Chondrocyte (in vitro differentiated cells): ENCODE data around the gene PAK3. TPM values are rescaled to one million over a fixed set of nuclear protein-coding genes. Genes with fewer than 3 reads are reported as not detected.

Experiments
- DNase-seq: peaks from one replicate; pipeline ENCODE4 v3.0.0; 2021; ENCODE audit warnings: mixed read lengths, low spot score
- H3K27ac Mint-ChIP-seq: one replicate; pipeline ENCODE4 v1.8.0; 2021; ENCODE audit warnings: mild to moderate bottlenecking, moderate library complexity, mixed read lengths; ENCODE audit not compliant: unreplicated experiment
- H3K27me3 Mint-ChIP-seq: 2 replicates; pipeline ENCODE4 v1.8.0; 2021; ENCODE audit warnings: low read depth, mixed read lengths
- H3K36me3 Mint-ChIP-seq: 2 replicates; pipeline ENCODE4 v1.8.0; 2021; ENCODE audit warnings: low read depth, mixed read lengths
- H3K4me1 Mint-ChIP-seq: 2 replicates; pipeline ENCODE4 v1.8.0; 2021; ENCODE audit warnings: low read depth, mild to moderate bottlenecking, mixed read lengths
- H3K4me3 Mint-ChIP-seq: one replicate; pipeline ENCODE4 v1.8.0; 2021; ENCODE audit warnings: mild to moderate bottlenecking, moderate library complexity, mixed read lengths; ENCODE audit not compliant: unreplicated experiment
- H3K9me3 Mint-ChIP-seq: 2 replicates; pipeline ENCODE4 v1.8.0; 2021; ENCODE audit warnings: low read depth, mixed read lengths
- total RNA-seq: library from RNA; stranded (reverse); gene quantifications from 3 replicates; pipeline ENCODE4 v1.2.1, GENCODE V29; 2021
- TF ChIP-seq, protein P1 (sequence below): fragments of 200-600 bp; sonication (generic); IDR thresholded peaks from 2 replicates; pipeline ENCODE4 v1.5.0; 2021; ENCODE audit warnings: antibody characterized with exemption, mild to moderate bottlenecking, moderate library complexity

PAK3 gene
- total RNA-seq, 1 donor from 2014 or later: 0.27 TPM

DNA sequence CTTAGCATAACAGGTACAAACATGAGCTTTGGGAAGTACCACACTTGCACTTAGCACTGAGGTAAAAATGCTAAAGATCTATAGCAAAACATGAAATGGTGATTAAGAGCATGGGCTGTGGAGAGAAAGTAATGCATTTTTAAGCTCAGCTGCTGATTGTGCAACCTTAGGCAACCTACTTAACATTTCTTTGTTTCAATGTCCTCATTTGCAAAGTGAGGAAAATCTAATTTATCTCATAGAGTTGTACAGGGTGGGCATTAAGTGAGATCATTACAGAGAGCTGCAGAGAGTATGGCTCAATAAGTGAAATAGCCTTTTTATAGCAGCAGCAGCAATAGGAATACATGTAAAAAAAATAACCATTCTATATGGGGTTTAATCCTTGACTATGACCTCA lies 87.0 kb downstream of the PAK3 start:
- H3K36me3 Mint-ChIP-seq: no peaks in the 10 kb centered on the region
- TF ChIP-seq, protein P1, sequence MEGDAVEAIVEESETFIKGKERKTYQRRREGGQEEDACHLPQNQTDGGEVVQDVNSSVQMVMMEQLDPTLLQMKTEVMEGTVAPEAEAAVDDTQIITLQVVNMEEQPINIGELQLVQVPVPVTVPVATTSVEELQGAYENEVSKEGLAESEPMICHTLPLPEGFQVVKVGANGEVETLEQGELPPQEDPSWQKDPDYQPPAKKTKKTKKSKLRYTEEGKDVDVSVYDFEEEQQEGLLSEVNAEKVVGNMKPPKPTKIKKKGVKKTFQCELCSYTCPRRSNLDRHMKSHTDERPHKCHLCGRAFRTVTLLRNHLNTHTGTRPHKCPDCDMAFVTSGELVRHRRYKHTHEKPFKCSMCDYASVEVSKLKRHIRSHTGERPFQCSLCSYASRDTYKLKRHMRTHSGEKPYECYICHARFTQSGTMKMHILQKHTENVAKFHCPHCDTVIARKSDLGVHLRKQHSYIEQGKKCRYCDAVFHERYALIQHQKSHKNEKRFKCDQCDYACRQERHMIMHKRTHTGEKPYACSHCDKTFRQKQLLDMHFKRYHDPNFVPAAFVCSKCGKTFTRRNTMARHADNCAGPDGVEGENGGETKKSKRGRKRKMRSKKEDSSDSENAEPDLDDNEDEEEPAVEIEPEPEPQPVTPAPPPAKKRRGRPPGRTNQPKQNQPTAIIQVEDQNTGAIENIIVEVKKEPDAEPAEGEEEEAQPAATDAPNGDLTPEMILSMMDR: no peak
- H3K9me3 Mint-ChIP-seq: no peaks in the 10 kb centered on the region
- no peak overlapping the region for H3K27ac Mint-ChIP-seq
- no peaks in the 10 kb centered on the region for H3K4me1 Mint-ChIP-seq
- no peak overlapping the region for H3K4me3 Mint-ChIP-seq
- no peak for DNase-seq
- no peaks in the 10 kb centered on the region for H3K27me3 Mint-ChIP-seq

DNA sequence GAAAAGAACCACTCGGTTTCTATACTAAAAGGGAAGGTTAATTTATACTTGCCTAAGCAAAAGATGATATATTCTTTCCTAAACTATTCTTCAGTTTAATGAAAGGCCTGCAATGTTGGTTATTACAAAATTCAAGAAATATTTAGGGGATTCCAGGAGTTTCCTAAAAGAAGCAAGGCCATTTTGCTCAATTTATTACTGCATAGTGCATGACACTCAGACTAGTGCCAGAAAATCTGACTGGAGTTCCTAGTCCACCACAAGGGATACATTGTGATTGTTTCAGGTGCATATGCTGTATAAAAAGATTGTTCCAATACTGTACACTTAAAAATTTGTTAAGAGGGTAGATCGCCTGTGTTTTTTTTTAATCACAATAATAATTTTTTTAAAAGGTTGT lies 95.6 kb downstream of the PAK3 start:
- H3K27ac Mint-ChIP-seq: no peak overlapping the region
- H3K36me3 Mint-ChIP-seq: no peaks in the 10 kb centered on the region

DNA sequence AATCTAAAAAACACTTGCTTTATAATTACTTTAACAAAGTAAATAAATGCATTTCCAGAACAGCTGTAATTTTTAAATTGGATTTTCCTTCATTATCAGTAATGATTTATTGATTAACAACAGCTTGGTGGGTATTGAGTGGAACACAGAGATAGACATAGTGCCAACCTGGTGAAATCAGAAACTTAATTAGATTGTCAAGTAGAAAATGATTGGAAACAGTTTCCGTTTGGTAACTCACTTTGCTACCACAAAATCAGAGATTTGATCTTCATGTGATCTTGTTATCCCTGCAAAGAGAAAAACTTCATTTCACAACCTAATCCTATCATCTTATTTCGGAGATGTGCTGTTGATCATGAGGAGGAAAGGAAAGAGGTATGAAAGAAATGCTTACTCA lies 103.5 kb downstream of the PAK3 start:
- DNase-seq: no peak
- Mint-ChIP-seq H3K4me1 (no peaks in the 10 kb centered on the region), H3K36me3 (no peaks in the 10 kb centered on the region), H3K9me3 (peaks cover 8% of the 10 kb centered on the region), H3K27me3 (no peaks in the 10 kb centered on the region), H3K4me3 (no peak overlapping the region), H3K27ac (no peak overlapping the region)
- TF ChIP-seq, protein P1: no peak

More for the DNA sequence above, 95.6 kb downstream of the PAK3 start:
- no peaks in the 10 kb centered on the region for H3K9me3 Mint-ChIP-seq
- DNase-seq: no peak
- H3K27me3 Mint-ChIP-seq: peaks cover 2% of the 10 kb centered on the region
- TF ChIP-seq, protein P1: no peak
- H3K4me1 Mint-ChIP-seq: no peaks in the 10 kb centered on the region
- H3K4me3 Mint-ChIP-seq: no peak overlapping the region

DNA sequence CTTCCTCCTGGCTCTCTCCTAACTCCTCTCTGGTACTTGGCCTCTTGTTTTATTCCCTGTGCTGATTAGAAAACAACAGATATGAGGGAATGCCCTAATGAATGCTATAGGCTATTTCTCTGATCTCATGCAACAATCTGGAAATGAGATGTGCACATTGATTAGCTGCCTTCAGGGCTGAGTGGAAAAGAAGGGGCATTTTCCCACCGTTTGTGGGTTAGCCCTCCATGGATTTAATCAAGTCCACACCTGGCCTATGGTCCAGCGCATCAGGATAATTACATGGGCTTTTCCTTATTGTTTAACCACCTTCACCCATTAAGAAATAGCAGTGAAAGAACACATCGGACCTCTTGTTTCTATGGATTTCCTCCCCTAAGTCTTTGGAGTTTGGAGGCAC lies 104.3 kb downstream of the PAK3 start:
- Mint-ChIP-seq H3K36me3 (no peaks in the 10 kb centered on the region), H3K4me1 (no peaks in the 10 kb centered on the region), H3K27ac (no peak overlapping the region), H3K27me3 (no peaks in the 10 kb centered on the region), H3K9me3 (peaks cover 8% of the 10 kb centered on the region), H3K4me3 (no peak overlapping the region)
- TF ChIP-seq, protein P1: no peak
- no peak for DNase-seq

DNA sequence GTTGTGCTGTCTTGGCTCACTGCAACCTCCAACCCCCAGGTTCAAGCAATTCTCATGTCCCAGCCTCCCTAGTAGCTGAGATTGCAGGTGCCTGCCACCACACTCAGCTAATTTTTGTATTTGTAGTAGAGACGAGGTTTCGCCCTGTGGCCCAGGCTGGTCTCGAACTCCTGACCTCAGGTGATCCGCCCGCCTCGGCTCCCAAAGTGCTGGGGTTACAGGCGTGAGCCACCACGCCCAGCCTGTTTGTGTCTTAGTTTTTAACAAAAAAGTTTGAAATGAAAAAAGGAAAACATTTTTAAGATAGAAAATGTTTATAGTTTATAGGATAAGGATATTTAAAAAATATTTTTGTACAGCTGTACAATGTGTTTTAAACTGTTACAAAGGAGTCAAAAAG lies 111.9 kb downstream of the PAK3 start:
- DNase-seq: no peak
- H3K4me3 Mint-ChIP-seq: no peak overlapping the region
- peaks cover 1% of the 10 kb centered on the region for H3K27me3 Mint-ChIP-seq
- TF ChIP-seq, protein P1: no peak
- H3K27ac Mint-ChIP-seq: no peak overlapping the region
- H3K36me3 Mint-ChIP-seq: no peaks in the 10 kb centered on the region
- no peaks in the 10 kb centered on the region for H3K4me1 Mint-ChIP-seq
- no peaks in the 10 kb centered on the region for H3K9me3 Mint-ChIP-seq
